HepG2 (cell line): Measurements from ENCODE around the gene GJA9. TPM values are rescaled to one million over a fixed set of nuclear protein-coding genes. Genes with fewer than 3 reads are reported as not detected.

ENCODE experiments used
- ATAC-seq: fragments of 200-7000 bp; cut with Tn5 transposase; 3 replicates; pipeline ENCODE4 v1.9.1; 2020; ENCODE audit warnings: mild to moderate bottlenecking, moderate library complexity
- BruUV-seq: library from RNA; stranded (reverse); fragments of 400-500 nt; replicated peaks from 2 replicates; lab custom pipeline; 2021; lab: Mats Ljungman, UMichigan
- CTCF ChIA-PET: fragments of 300-600 bp; formaldehyde crosslinking; extraction: SDS; loops from one replicate; lab custom pipeline; 2021; ENCODE audit warnings: low total read pairs, inconsistent platforms, low intra/inter-chr PET ratio; lab: Yijun Ruan, JAX
- POLR2A ChIA-PET: fragments of 350-600 bp; sonication (Branson Sonifier 250); formaldehyde crosslinking; loops from one replicate; lab custom pipeline; 2020; ENCODE audit warnings: antibody characterized with exemption, inconsistent platforms; lab: Yijun Ruan, JAX
- DNase-seq: peaks from one replicate; pipeline ENCODE4 v3.0.0-alpha.2; 2015; ENCODE audit warnings: low spot score
- FAIRE-seq: peaks from 3 replicates; lab custom pipeline; 2011; peaks lifted over from hg19 to GRCh38; lab: Jason Lieb, UNC
- H2AFZ ChIP-seq: one replicate; pipeline ENCODE4 v1.6.1; 2011; ENCODE audit warnings: low read length, inconsistent platforms
- H3K27ac ChIP-seq: fragments of 300-600 bp; 3 replicates; pipeline ENCODE4 v1.8.0; 2011; ENCODE audit warnings: mixed run types, mild to moderate bottlenecking, mixed read lengths, low read length, inconsistent platforms; ENCODE audit not compliant: insufficient read depth; ENCODE audit errors: extremely low read length
- H3K27me3 ChIP-seq, 2 experiments: fragments of 200-600 bp in 1 of 2; 2 replicates in 1 of 2; 3 replicates in 1 of 2; pipeline versions ENCODE4 v1.6.0 to v1.8.0; 2011; ENCODE audit warnings: low read length in 2 of 2, mild to moderate bottlenecking in 2 of 2, moderate library complexity in 2 of 2, inconsistent platforms in 1 of 2; ENCODE audit not compliant: insufficient read depth in 2 of 2, control insufficient read depth in 1 of 2
- H3K36me3 ChIP-seq, 2 experiments: fragments of 200-600 bp in 1 of 2; replicated peaks in 1 of 2; 2 replicates in 1 of 2; 3 replicates in 1 of 2; pipeline versions ENCODE4 v1.5.1 to v1.8.0; 2011; ENCODE audit warnings: low read length in 2 of 2, inconsistent platforms in 1 of 2; ENCODE audit not compliant: insufficient read depth in 2 of 2, control insufficient read depth in 1 of 2
- H3K4me1 ChIP-seq: 2 replicates; pipeline ENCODE4 v1.5.1; 2012; ENCODE audit warnings: low read length, inconsistent platforms; ENCODE audit not compliant: insufficient read depth
- H3K4me2 ChIP-seq: 2 replicates; pipeline ENCODE4 v1.6.0; 2011; ENCODE audit warnings: low read depth, low read length, inconsistent platforms
- H3K4me3 ChIP-seq, 3 experiments: fragments of 200-600 bp in 1 of 3; sonication (generic), shearing (Covaris generic) in 1 of 3; replicated peaks in 1 of 3; 2 replicates each; pipeline ENCODE4 v1.5.1; 2011 to 2016; ENCODE audit warnings: low read length in 3 of 3, inconsistent platforms in 2 of 3, low read depth in 2 of 3, mild to moderate bottlenecking in 2 of 3, control low read depth in 1 of 3, mixed read lengths in 1 of 3; ENCODE audit not compliant: insufficient read depth in 1 of 3
- H3K79me2 ChIP-seq: one replicate; pipeline ENCODE4 v1.6.1; 2011; ENCODE audit warnings: low read length, inconsistent platforms; ENCODE audit not compliant: insufficient read depth
- H3K9ac ChIP-seq: 2 replicates; pipeline ENCODE4 v1.6.0; 2011; ENCODE audit warnings: mild to moderate bottlenecking, low read depth, low read length, inconsistent platforms; ENCODE audit not compliant: insufficient read depth
- H3K9me3 ChIP-seq: 2 replicates; pipeline ENCODE4 v1.5.1; 2012; ENCODE audit warnings: mild to moderate bottlenecking, low read length
- H4K20me1 ChIP-seq: 2 replicates; pipeline ENCODE4 v1.6.0; 2011; ENCODE audit warnings: inconsistent platforms, mild to moderate bottlenecking, low read length, moderate library complexity; ENCODE audit not compliant: insufficient read depth
- BORCS8-MEF2B ChIP-seq: sonication (generic); formaldehyde crosslinking; IDR thresholded peaks from 2 replicates; pipeline ENCODE4 v1.8.0; 2022; ENCODE audit warnings: mild to moderate bottlenecking, missing genetic modification reagents
- WGBS: methylation state at CpG from one replicate; pipeline ENCODE4 v1.1.6; 2017; ENCODE audit warnings: low lambda C conversion rate; 5-methylcytosine and 5-hydroxymethylcytosine counted together
- in situ Hi-C: cut with HindIII; loops from 2 replicates; pipeline ENCODE4 v1.10.0; 2017; ENCODE audit warnings: low pct_unique_long_range_greater_than_20kb; ENCODE audit not compliant: extremely low pct_ligation_motif_present
- intact Hi-C: fragments of 100-400 bp; cut with micrococcal nuclease; formaldehyde crosslinking; loops from one replicate; pipeline ENCODE4 v1.10.0; 2022; ENCODE audit not compliant: unreplicated experiment
- polyA plus RNA-seq, 8 experiments: library from polyadenylated mRNA; depleted of rRNA in 3 of 8; stranded (reverse) in 7 of 8; unstranded in 1 of 8; fragments of >200 nt; fragmentation: Illumina TruSeq in 4 of 8; extraction: Trizol in 4 of 8; gene quantifications; 2 replicates each; pipeline versions ENCODE4 v1.2.1 to v1.2.3, GENCODE V29; 2011 to 2016; ENCODE audit warnings: low read depth in 4 of 8, missing spikeins in 1 of 8, mixed read lengths in 1 of 8; ENCODE audit not compliant: insufficient read depth in 1 of 8
- small RNA-seq, 3 experiments: library from RNA; depleted of rRNA; stranded (forward); fragments of <200 nt; gene quantifications; one replicate each; pipeline ENCODE3, GENCODE V24; 2012; ENCODE audit warnings: low read depth in 2 of 3, low replicate concordance in 1 of 3; ENCODE audit not compliant: insufficient read length in 3 of 3, insufficient read depth in 2 of 3
- total RNA-seq, 5 experiments: library from RNA; depleted of rRNA; stranded (reverse); fragments of >200 nt; fragmentation: Illumina TruSeq; extraction: Trizol; gene quantifications; 2 replicates each; pipeline ENCODE4 v1.2.3, GENCODE V29; 2016; ENCODE audit warnings: low read depth in 1 of 5
- TF ChIP-seq, protein P1 (sequence below): sonication (generic); formaldehyde crosslinking; IDR thresholded peaks from 2 replicates; pipeline ENCODE4 v1.5.0; 2020; ENCODE audit warnings: missing genetic modification reagents
- TF ChIP-seq, protein P2 (sequence below): sonication (generic); formaldehyde crosslinking; IDR thresholded peaks from 2 replicates; pipeline ENCODE4 v1.8.0; 2022; ENCODE audit warnings: mild to moderate bottlenecking, missing genetic modification reagents, moderate library complexity

The GJA9 gene
- total and polyA plus RNA-seq, 2 of the 13 experiments (the other 11 are each of a cell fraction or from before 2014, with no cell fraction given), result 0.08 to 0.13 TPM

DNA sequence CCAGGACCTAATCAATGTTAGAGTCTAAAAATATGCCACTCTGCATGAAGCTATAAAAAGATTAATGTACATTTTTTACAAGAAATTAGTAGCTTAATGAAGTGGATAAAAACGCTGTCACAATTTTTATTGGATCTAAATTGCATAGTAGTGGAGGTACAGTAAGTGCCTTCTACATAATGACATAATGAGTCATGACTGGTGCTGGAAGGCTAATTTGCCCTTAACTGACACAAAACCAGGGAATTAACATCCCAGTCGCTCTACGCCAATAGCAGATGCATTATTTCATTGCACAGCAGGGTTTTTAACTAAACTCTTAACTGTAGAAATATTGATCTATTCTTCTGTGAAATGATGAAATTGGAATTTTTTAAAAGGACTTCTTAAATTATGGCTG is 55.1 kb downstream of the GJA9 start:
- Histone ChIP-seq H3K36me3 (no peaks in the 10 kb centered on the region), H3K27me3 (peaks cover 3 to 46% of the 10 kb centered on the region in 2 experiments; a peak in 4 of 5 replicates), H3K9ac (no peak overlapping the region), H3K4me1 (no peaks in the 10 kb centered on the region), H3K79me2 (no peaks in the 10 kb centered on the region), H2AFZ (no peak overlapping the region), H3K9me3 (no peaks in the 10 kb centered on the region), H3K4me2 (no peak overlapping the region), H4K20me1 (no peaks in the 10 kb centered on the region), H3K4me3 (no peak overlapping the region), H3K27ac (no peak overlapping the region)
- in situ Hi-C loops, result no loop called here
- CTCF ChIA-PET, result no interaction called here
- POLR2A ChIA-PET, result no interaction called here
- FAIRE-seq (no peak), DNase-seq (no peak), ATAC-seq (no peak)
- intact Hi-C loops, result no loop called here
- TF ChIP-seq BORCS8-MEF2B (CRISPR knock-in tag), result no peak
- TF ChIP-seq, protein P1, sequence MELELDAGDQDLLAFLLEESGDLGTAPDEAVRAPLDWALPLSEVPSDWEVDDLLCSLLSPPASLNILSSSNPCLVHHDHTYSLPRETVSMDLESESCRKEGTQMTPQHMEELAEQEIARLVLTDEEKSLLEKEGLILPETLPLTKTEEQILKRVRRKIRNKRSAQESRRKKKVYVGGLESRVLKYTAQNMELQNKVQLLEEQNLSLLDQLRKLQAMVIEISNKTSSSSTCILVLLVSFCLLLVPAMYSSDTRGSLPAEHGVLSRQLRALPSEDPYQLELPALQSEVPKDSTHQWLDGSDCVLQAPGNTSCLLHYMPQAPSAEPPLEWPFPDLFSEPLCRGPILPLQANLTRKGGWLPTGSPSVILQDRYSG, result no peak
- TF ChIP-seq, protein P2, sequence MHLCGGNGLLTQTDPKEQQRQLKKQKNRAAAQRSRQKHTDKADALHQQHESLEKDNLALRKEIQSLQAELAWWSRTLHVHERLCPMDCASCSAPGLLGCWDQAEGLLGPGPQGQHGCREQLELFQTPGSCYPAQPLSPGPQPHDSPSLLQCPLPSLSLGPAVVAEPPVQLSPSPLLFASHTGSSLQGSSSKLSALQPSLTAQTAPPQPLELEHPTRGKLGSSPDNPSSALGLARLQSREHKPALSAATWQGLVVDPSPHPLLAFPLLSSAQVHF, result no peak
- BruUV-seq, result no TSS peak
- WGBS, result 39% methylated on average over 3 of the region's 3 CpGs

Small RNAs within 50 kb of the gene (small RNA-seq; reads per million reads assigned to genes)
- gene GJA9-MYCBP (0 reads per million in 3 experiments), gene RNU6-605P (0 reads per million in 3 experiments)

Other genes with a start within 250 kb of the GJA9 start
- gene RRAGC, start 21.8 kb downstream of the GJA9 start, total RNA-seq (2016; rRNA removed; fragmentation: Illumina TruSeq; extraction: Trizol), result 7.6 and 15.4 TPM in 2 replicates
- gene RRAGC, start 21.8 kb downstream of the GJA9 start, polyA plus RNA-seq (2011; rRNA removed), result 6.4 and 8.0 TPM in 2 replicates
- gene MYCBP, start 8.2 kb downstream of the GJA9 start, total RNA-seq (2016; rRNA removed; fragmentation: Illumina TruSeq; extraction: Trizol), result 30.4 and 48.0 TPM in 2 replicates
- gene MYCBP, start 8.2 kb downstream of the GJA9 start, polyA plus RNA-seq (2011; rRNA removed), result 7.3 and 11.4 TPM in 2 replicates
- gene RHBDL2, start 60.2 kb upstream of the GJA9 start, total RNA-seq (2016; rRNA removed; fragmentation: Illumina TruSeq; extraction: Trizol), result 3.4 and 5.4 TPM in 2 replicates
- 1.6 and 3.3 TPM in 2 replicates for gene RHBDL2, start 60.2 kb upstream of the GJA9 start, polyA plus RNA-seq (2011; rRNA removed)
- 123 and 154 TPM in 2 replicates for gene AKIRIN1, start 109.7 kb upstream of the GJA9 start, total RNA-seq (2016; rRNA removed; fragmentation: Illumina TruSeq; extraction: Trizol)
- gene AKIRIN1, start 109.7 kb upstream of the GJA9 start, polyA plus RNA-seq (2011; rRNA removed), result 96.9 and 157 TPM in 2 replicates
- 466 and 655 TPM in 2 replicates for gene NDUFS5, start 144.8 kb upstream of the GJA9 start, total RNA-seq (2016; rRNA removed; fragmentation: Illumina TruSeq; extraction: Trizol)
- 219 and 263 TPM in 2 replicates for gene NDUFS5, start 144.8 kb upstream of the GJA9 start, polyA plus RNA-seq (2011; rRNA removed)